HCEC 1CT (cell line): ENCODE data around the gene BMP7.

ENCODE experiments used
- DNase-seq: peaks from one replicate; pipeline ENCODE4 v3.0.0-alpha.2; 2017

BMP7 gene

DNA sequence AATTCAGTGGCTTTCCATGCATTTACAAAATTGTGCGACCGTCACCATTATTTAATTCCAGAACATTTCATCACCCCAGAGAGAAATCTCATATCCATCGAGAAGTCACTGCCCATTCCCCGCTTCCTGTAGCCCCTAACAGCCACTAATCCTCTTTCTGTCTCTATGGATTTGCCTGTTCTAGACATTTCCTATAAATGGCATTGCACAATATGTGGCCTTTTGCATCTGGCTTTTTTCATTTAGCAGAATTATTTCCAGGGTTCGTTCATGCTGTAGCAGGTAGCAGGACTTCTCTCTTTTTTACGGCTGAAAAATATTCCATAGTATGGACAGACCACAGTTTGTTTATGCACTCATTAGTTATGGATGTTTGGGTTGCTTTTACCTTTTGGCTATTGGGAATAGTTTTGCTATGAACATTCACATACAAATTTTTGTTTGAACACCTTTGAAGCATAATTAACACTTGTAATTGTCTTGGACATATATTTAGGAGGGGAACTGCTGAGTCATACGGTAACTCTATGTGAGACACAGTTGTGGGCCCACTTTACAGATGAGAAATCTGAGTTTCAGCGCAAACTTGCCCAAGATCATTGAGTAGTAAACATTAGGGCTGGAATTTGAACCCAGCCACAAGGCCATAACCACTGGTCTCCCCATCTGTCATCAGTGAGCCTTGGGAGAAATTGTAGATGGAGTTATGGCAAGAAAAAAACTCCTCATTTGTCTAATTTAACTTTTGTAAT lies 126.9 kb downstream of the BMP7 start:
- DNase-seq: no peak

- DNase-seq: no peak
Measured at GRCh38 chr20:57138198-57138995, 128.0 kb downstream of the BMP7 start.

GRCh38 chr20:57137676-57138075 lies 128.8 kb downstream of the BMP7 start:
- DNase-seq: no peak

DNA sequence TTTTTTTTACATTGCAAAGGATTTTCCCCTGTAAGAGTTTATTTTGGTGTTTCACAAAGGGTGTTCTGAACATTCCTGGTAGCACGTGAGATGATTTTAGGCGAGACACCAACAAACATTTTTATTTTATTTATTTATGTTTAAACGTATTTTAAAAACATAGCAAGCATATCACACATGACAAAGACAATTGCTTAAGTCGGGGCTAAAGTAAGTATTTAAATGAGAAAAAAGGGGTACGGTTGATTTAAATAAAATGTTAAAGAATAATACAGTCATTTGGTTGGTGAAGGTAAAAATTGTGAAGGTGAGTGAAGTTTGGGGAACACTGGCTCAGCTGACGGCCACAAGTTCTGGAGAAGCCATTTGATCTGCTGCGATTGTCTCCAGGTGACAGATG lies 129.7 kb downstream of the BMP7 start:
- DNase-seq: no peak

DNA sequence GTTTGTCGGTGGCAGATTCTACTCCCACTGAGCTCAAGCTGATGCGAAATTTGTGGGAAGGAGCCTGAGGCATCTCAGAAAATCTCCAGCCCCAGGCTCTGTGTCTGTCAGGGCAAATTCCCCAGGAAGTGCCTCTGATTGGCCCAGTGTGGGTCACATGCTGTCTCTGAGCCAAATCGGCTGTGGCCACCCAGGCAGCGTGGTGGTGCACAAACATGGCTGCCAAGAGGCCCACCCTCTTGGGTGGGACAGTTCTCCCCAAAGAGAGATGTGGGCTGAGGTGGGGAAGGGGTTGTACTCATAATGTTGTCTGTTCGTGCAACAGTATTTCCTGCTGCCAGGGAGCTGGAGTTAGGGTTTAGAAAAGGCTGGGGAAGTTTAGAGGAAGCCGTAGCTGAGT lies 130.6 kb downstream of the BMP7 start:
- DNase-seq: no peak

DNA sequence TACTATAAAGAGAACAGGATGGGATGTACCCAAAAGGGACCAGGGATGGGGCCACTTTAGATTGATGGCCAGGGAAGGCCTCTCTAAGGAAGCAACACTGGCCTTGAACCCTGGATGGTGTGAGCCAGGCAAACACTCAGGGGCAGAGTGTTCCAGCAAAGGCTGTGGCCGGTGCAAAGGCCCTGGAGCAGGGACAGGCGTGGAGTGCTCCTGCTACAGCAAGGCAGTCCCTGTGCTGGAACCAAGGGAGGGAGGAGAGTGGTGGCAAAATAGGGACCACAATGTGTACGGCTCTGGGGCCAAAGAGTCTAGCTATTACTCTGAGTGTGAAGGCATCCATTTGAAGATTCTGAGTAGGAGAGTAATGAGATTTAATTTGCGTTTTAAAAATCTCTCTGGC lies 131.6 kb downstream of the BMP7 start:
- no peak for DNase-seq

DNA sequence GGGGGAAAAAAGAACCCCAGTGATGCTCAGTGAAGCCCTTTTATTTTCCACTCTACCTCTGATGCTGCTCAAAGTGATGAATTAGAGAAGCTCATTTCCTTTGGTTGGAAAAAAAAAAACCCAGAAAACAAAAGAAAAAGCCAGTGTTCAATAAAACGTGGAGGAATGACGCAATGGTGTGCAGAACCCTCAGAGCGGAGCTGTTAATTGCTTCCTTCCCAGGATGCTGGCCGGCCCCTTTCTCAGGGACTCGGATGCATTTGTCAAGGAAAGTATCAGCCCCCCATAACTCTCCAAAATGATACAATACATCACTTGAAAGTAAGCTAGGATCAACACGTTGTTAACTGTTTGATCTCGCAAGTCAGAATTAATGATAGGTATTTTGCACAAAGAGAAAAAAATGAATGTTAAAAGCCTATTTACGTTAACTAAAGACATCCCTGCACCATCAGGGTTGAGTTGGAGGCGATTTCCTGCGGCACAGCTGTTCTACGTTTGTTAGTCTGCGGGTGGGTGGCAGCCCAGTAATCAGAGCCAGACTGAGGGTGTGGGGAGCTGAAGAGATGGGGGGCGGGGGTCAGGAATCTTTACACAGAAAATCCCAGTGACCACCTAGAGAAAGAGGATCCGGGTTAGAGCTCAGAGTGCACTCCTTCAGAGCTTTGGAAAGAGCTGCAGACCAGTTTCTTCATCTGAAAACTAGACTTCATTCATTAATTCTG lies 132.4 kb downstream of the BMP7 start:
- DNase-seq: no peak

DNA sequence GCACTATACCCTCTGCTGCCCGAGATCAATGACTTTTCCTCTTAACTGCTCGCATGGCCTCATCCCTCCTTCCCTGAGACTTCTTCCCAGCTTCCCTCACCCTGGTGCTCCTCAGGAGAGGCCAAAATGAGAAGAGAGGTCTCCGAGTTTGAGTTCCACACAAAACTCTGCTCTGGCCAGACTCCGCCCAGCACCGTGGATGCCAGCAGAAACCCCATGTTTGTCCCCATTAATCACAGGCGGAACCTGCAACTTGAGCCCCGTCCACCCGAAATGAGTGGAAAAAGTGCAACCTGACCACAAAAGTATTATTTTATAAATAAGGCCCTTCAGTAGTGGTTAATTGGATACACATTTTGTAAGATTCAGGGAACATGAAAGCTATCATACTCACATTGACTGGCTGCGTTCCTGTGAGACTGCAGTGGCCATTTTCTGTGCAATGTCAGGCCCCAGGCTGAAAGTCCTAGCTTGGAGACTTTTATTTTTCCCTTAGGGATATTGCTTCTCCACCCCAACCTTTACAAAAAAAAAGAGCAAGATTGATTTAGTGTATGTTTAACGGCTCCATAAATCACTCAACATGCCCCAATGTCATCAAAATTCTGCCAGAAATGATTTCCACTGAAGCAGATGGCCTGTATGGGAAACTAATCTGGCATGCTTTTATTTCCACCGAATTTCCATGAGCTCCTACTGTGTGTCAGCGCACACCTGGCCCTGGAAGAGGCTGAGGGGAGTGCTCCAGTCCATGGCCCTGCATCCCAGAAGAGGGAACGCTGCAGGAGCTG lies 134.6 kb downstream of the BMP7 start:
- no peak for DNase-seq

- no peak for DNase-seq
Measured at GRCh38 chr20:57131077-57131476, 135.4 kb downstream of the BMP7 start.

DNA sequence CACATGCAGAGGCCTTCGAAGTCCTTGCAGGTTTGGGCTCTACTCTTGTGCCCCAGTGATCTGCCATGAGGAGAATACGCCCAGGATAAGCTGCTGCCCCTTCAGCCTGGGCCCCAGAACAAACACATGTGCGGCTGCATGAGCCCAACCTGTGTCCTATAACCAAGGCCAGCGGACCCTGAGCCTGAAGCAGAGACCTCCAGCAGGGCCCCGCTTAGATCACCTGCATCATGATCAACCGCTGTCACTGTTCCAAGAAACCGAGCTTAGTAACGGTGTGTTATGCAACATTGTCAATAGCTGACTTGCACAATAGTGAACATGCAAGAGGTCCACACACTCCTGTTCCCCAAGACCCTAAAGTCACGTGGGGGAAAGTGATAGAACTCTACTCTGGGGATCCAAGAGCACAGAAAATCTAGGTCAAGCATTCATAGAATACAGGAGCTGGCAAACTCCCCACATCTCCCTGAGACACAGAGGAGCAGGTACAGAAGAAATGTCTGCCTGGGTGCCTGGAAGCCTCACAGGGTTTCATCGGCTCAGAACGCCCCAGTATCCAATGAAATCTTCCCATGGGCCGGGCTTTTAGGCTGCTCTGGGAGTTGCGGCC lies 136.2 kb downstream of the BMP7 start:
- no peak for DNase-seq

- DNase-seq: no peak
Measured at GRCh38 chr20:57129303-57129702, 137.1 kb downstream of the BMP7 start.

DNA sequence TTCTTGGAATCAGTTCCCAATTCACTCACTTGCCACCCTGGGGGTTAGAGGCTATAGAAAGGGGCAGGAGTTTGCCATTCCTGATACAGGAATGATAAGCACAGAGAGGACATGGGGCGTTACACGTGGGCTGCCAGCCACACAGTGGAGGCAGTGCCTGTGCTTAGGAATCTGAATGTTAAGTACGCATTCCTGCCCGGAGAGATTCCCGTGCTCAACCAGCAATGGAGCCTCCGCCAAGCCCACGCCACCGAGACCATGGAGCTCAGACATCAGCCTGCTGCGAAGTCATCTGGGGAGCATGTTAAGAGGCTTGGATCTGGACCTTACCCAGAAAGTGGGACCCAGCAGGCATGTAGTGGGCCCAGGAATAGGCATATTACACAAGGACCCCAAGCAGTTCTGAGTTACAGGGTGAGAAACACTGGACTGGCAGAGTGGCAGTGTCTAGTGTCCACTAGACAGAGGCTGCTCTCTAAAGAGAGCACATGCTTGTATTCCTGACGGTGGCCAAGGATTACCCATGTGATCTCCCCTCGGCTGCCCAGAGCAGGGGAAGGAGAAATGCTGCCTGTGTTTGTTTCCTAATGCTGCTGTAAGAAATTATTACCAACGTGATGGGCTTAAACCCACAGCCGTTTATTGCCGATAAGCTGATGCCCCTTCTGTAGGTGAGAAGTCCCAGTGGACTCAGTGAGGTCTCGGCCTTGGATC lies 138.2 kb downstream of the BMP7 start:
- no peak for DNase-seq

DNA sequence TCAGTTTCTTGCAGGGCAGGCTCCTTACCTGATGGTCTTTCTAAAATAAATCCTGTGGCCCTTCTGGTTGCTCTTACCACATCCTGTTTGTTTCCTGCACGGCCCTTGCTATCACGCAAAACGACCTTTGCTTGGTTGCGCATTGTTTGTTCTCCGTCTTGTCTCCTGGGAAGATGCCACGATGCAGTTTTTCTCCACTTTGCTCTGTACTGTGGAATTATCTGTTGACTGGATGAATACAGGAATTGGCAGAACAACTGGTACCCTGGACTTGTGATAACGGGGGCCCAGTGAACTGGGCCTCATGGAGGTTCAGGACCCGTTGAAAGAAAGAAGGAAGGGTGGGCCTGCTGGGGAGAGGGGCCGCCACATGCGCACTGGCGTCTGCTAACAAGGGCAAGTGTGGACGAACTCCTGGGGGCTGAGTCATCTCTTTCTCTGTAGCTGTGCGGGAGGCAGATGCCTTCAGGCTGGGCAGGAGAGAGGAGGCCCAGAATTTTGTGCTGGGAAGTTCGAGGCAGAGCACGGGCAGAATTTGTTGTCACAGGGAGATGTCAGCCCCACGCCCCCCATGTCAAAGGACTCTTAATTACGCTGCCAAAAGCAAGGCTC lies 139.9 kb downstream of the BMP7 start:
- DNase-seq: no peak

DNA sequence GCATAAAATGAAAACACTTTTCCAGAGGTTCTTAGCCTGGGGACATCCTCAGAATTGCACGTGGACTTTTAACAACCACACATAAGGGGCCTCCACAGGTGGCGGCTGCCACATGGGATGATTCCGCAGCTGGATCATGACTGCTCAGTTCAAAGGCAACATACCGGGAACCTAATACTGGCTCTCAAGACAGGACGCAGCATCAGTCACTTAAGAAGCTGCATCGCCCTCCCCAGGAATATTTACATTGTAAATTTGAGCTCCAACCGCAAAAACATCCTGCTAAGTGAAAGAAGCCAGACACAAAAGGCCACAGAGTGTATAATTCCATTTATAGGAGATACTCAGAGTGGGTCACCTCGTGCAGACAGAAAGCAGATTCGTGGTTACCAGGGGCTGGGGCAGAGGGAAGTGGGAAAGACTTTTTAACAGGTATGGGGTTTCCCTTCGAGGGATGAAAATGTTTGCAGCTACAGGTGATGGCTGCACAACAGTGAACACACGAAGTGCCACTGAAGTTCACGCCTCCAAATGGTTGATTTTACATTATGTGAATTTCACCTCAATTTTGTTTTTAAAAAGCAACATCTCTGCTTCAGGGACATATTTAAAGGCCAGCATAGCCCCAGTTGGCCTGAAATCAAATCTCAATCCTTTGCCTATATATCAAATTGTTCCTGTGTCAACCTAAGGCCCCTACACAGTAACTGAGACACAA lies 141.5 kb downstream of the BMP7 start:
- no peak for DNase-seq

DNA sequence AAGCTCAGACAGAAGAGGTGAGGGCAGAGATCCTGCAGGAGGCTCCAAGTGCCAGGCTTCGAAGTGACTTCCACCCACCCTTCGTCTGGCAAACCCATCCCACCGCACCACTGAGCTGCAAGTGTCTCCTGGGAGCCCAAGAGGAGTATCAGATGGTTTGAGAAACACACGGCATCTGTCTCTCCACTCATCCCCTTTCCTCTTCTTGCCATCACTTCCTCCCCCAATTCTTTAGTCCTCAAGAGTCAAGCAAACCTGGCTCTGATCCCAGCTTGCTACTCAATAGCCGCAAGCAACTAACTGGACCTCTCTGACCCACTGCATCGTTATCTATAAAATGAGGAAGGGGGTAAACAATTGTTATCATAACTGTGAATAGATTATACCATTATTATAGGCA lies 142.1 kb downstream of the BMP7 start:
- no peak for DNase-seq

GRCh38 chr20:57123504-57123903 lies 142.9 kb downstream of the BMP7 start:
- DNase-seq: no peak

- DNase-seq: no peak
Measured at GRCh38 chr20:57122536-57123489, 143.6 kb downstream of the BMP7 start.

DNA sequence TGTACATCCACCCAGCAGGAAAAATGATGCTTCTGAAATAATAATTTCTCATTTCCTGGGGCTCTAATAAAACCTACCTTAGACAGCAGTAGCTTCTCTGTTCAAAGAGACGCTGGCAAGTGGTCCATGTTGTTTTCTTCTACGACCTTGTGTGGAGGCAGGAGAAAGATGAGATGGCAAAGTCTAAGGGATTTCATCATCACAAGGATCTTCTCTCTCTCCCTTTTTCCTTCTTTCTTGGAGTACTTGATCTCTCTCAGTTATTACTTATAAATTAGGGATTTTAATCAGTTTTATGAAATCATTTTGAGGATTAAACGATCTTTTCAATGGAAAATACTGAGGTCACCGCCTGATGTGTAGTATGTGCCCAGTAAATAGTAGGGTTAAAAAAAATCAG lies 147.5 kb downstream of the BMP7 start:
- no peak for DNase-seq
